ENCODE results near the gene VPS11.
"Not testable (repeated sequence)": the region's sequence is repeated elsewhere in the genome, so short reads cannot be mapped to it uniquely, and the experiment has no call there.

Gene VPS11

GRCh38 chr11:119094816-119095065 lies 27.1 kb downstream of the VPS11 start:
- peak; percentile 59 for TF ChIP-seq CTCF (IDR thresholded peaks at IDR 0.05; ENCODE audit: low read length, missing control alignments)
- DNase-seq (ENCODE audit: low read depth), result peak; percentile 87

GRCh38 chr11:119095066-119095880 lies 27.7 kb downstream of the VPS11 start:
- DNase-seq (ENCODE audit: low read depth), result peak; percentile 100
- H3K4me3 ChIP-seq (replicated peaks; ENCODE audit: low read depth, low read length), result peak overlapping the region; percentile 73
- TF ChIP-seq CTCF (IDR thresholded peaks at IDR 0.05; ENCODE audit: low read length, missing control alignments), result no peak

More at GRCh38 chr11:119094816-119095065, 27.1 kb downstream of the VPS11 start:
- H3K4me3 ChIP-seq (replicated peaks; ENCODE audit: low read depth, low read length), result peak overlapping the region; percentile 73

GRCh38 chr11:119099711-119100110 lies 32.1 kb downstream of the VPS11 start:
- no peak for DNase-seq (ENCODE audit: low read depth)
- TF ChIP-seq CTCF (IDR thresholded peaks at IDR 0.05; ENCODE audit: low read length, missing control alignments), result no peak
- no peak overlapping the region for H3K4me3 ChIP-seq (replicated peaks; ENCODE audit: low read depth, low read length)

- DNase-seq (ENCODE audit: low read depth), result peak; percentile 66
- TF ChIP-seq CTCF (IDR thresholded peaks at IDR 0.05; ENCODE audit: low read length, missing control alignments), result peak; percentile 55
- H3K4me3 ChIP-seq (replicated peaks; ENCODE audit: low read depth, low read length), result peak overlapping the region; percentile 88
Measured at GRCh38 chr11:119100246-119100970, 32.8 kb downstream of the VPS11 start.

- no peak for DNase-seq (ENCODE audit: low read depth)
- no peak for TF ChIP-seq CTCF (IDR thresholded peaks at IDR 0.05; ENCODE audit: low read length, missing control alignments)
- peak overlapping the region; percentile 88 for H3K4me3 ChIP-seq (replicated peaks; ENCODE audit: low read depth, low read length)
Measured at GRCh38 chr11:119100994-119101758, 33.6 kb downstream of the VPS11 start.

- peak; percentile 98 for DNase-seq (ENCODE audit: low read depth)
- TF ChIP-seq CTCF (IDR thresholded peaks at IDR 0.05; ENCODE audit: low read length, missing control alignments), result no peak
- H3K4me3 ChIP-seq (replicated peaks; ENCODE audit: low read depth, low read length), result peak within 1 kb of the TSS; percentile 88
Measured at GRCh38 chr11:119101759-119102423, 34.3 kb downstream of the VPS11 start, which contains the start of gene DPAGT1. DPAGT1 (minus strand) TSS chr11:119101853; CDS start chr11:119101655, 198 bp downstream.

GRCh38 chr11:119103161-119103664 lies 35.6 kb downstream of the VPS11 start:
- DNase-seq (ENCODE audit: low read depth), result not testable (repeated sequence)
- peak overlapping the region; percentile 88 for H3K4me3 ChIP-seq (replicated peaks; ENCODE audit: low read depth, low read length)

Measured in fibroblast of pulmonary artery (primary cell).